HepG2 (cell line): ENCODE data around the gene MT1M. TPM values are rescaled to one million over a fixed set of nuclear protein-coding genes. Genes with fewer than 3 reads are reported as not detected.

Source experiments
- AGO2 ChIP-seq: fragments of 200-400 bp; formaldehyde crosslinking; optimal IDR thresholded peaks from 2 replicates; pipeline ENCODE3; 2017; ENCODE audit warnings: mild to moderate bottlenecking, low read depth, low read length, moderate library complexity
- BRD4 ChIP-seq: sonication (generic); formaldehyde crosslinking; IDR thresholded peaks from 2 replicates; pipeline ENCODE4 v1.4.0; 2020; ENCODE audit warnings: missing genetic modification reagents
- CENPX ChIP-seq: sonication (generic); formaldehyde crosslinking; IDR thresholded peaks from 2 replicates; pipeline ENCODE4 v1.9.0; 2021; ENCODE audit warnings: mild to moderate bottlenecking, missing genetic modification reagents, moderate library complexity
- CHD2 ChIP-seq: IDR thresholded peaks from 2 replicates; pipeline ENCODE4 v1.6.1; 2011; ENCODE audit warnings: low read depth, low read length, improper control_type of control experiment
- CHD4 ChIP-seq: fragments of 200-600 bp; sonication (generic); IDR thresholded peaks from 2 replicates; pipeline ENCODE4 v1.7.0; 2017; ENCODE audit warnings: mild to moderate bottlenecking, low read length, borderline replicate concordance
- ELF1 ChIP-seq: sonication (generic); formaldehyde crosslinking; IDR thresholded peaks from 2 replicates; pipeline ENCODE4 v1.4.0; 2020; ENCODE audit warnings: missing genetic modification reagents
- FLYWCH1 ChIP-seq: sonication (generic); formaldehyde crosslinking; IDR thresholded peaks from 2 replicates; pipeline ENCODE4 v1.8.1; 2023; ENCODE audit warnings: mild to moderate bottlenecking, missing genetic modification reagents
- FOXA3 ChIP-seq: IDR thresholded peaks from 2 replicates; pipeline ENCODE4 v1.6.1; 2016; ENCODE audit warnings: missing genetic modification reagents, missing compliant biosample characterization
- GATAD1 ChIP-seq: IDR thresholded peaks from 2 replicates; pipeline ENCODE4 v1.6.1; 2016; ENCODE audit warnings: missing genetic modification reagents, missing compliant biosample characterization
- HCFC1 ChIP-seq: fragments of 150-350 bp; IDR thresholded peaks from 2 replicates; pipeline ENCODE4 v1.6.1; 2014; ENCODE audit warnings: low read depth, low read length
- ISL2 ChIP-seq: sonication (generic); formaldehyde crosslinking; IDR thresholded peaks from 2 replicates; pipeline ENCODE4 v1.5.0; 2020; ENCODE audit warnings: missing genetic modification reagents
- KLF11 ChIP-seq: IDR thresholded peaks from 2 replicates; pipeline ENCODE4 v1.6.1; 2016; ENCODE audit warnings: missing compliant biosample characterization
- MBNL3 ChIP-seq: fragments of 250-450 bp; sonication (Bioruptor Pico); conservative IDR thresholded peaks from 2 replicates; pipeline ENCODE4 v1.8.0; 2022; ENCODE audit warnings: mild to moderate bottlenecking, inconsistent platforms
- MXI1 ChIP-seq: IDR thresholded peaks from 3 replicates; pipeline ENCODE4 v1.6.1; 2012; ENCODE audit warnings: low read depth, low read length, inconsistent platforms, borderline replicate concordance
- RFXANK ChIP-seq: IDR thresholded peaks from 2 replicates; pipeline ENCODE4 v1.6.1; 2016
- TARDBP ChIP-seq: sonication (generic); formaldehyde crosslinking; IDR thresholded peaks from 2 replicates; pipeline ENCODE4 v1.8.0; 2022; ENCODE audit warnings: mild to moderate bottlenecking, missing genetic modification reagents
- TOPORS ChIP-seq: sonication (generic); formaldehyde crosslinking; IDR thresholded peaks from 2 replicates; pipeline ENCODE4 v1.8.0; 2023; ENCODE audit warnings: mild to moderate bottlenecking, missing genetic modification reagents
- ZMAT3 ChIP-seq: sonication (generic); formaldehyde crosslinking; conservative IDR thresholded peaks from 2 replicates; pipeline ENCODE4 v1.7.0; 2021; ENCODE audit warnings: missing genetic modification reagents
- ZMAT5 ChIP-seq: sonication (generic); formaldehyde crosslinking; IDR thresholded peaks from 2 replicates; pipeline ENCODE4 v1.5.0; 2020; ENCODE audit warnings: mild to moderate bottlenecking, low read depth, missing genetic modification reagents, borderline replicate concordance
- ZNF329 ChIP-seq: sonication (generic); formaldehyde crosslinking; IDR thresholded peaks from 2 replicates; pipeline ENCODE4 v1.9.0; 2021; ENCODE audit warnings: low read depth, mild to moderate bottlenecking, missing genetic modification reagents
- ZNF816 ChIP-seq: sonication (generic); formaldehyde crosslinking; IDR thresholded peaks from 2 replicates; pipeline ENCODE4 v1.8.0; 2022; ENCODE audit warnings: missing genetic modification reagents, mild to moderate bottlenecking, borderline replicate concordance
- ZSCAN20 ChIP-seq: sonication (generic); formaldehyde crosslinking; IDR thresholded peaks from 2 replicates; pipeline ENCODE4 v1.4.0; 2020; ENCODE audit warnings: missing genetic modification reagents, mild to moderate bottlenecking, borderline replicate concordance
- polyA plus RNA-seq, 8 experiments: library from polyadenylated mRNA; depleted of rRNA in 3 of 8; stranded (reverse) in 7 of 8; unstranded in 1 of 8; fragments of >200 nt; fragmentation: Illumina TruSeq in 4 of 8; extraction: Trizol in 4 of 8; gene quantifications; 2 replicates each; pipeline versions ENCODE4 v1.2.1 to v1.2.3, GENCODE V29; 2011 to 2016; ENCODE audit warnings: low read depth in 4 of 8, missing spikeins in 1 of 8, mixed read lengths in 1 of 8; ENCODE audit not compliant: insufficient read depth in 1 of 8
- total RNA-seq, 5 experiments: library from RNA; depleted of rRNA; stranded (reverse); fragments of >200 nt; fragmentation: Illumina TruSeq; extraction: Trizol; gene quantifications; 2 replicates each; pipeline ENCODE4 v1.2.3, GENCODE V29; 2016; ENCODE audit warnings: low read depth in 1 of 5
- TF ChIP-seq, protein P1 (sequence below): sonication (generic); formaldehyde crosslinking; IDR thresholded peaks from 2 replicates; pipeline ENCODE4 v1.4.0; 2020; ENCODE audit warnings: missing genetic modification reagents
- TF ChIP-seq, protein P2 (sequence below): sonication (generic); formaldehyde crosslinking; IDR thresholded peaks from 2 replicates; pipeline ENCODE4 v1.4.0; 2020; ENCODE audit warnings: missing genetic modification reagents
- TF ChIP-seq, protein P3 (sequence below): sonication (generic); formaldehyde crosslinking; conservative IDR thresholded peaks from 2 replicates; pipeline ENCODE4 v1.4.0; 2020; ENCODE audit warnings: mild to moderate bottlenecking, missing genetic modification reagents, moderate library complexity

Gene MT1M
- total and polyA plus RNA-seq, 2 of the 13 experiments (the other 11 are each of a cell fraction or from before 2014, with no cell fraction given): 4.6 TPM; not detected in 1

DNA sequence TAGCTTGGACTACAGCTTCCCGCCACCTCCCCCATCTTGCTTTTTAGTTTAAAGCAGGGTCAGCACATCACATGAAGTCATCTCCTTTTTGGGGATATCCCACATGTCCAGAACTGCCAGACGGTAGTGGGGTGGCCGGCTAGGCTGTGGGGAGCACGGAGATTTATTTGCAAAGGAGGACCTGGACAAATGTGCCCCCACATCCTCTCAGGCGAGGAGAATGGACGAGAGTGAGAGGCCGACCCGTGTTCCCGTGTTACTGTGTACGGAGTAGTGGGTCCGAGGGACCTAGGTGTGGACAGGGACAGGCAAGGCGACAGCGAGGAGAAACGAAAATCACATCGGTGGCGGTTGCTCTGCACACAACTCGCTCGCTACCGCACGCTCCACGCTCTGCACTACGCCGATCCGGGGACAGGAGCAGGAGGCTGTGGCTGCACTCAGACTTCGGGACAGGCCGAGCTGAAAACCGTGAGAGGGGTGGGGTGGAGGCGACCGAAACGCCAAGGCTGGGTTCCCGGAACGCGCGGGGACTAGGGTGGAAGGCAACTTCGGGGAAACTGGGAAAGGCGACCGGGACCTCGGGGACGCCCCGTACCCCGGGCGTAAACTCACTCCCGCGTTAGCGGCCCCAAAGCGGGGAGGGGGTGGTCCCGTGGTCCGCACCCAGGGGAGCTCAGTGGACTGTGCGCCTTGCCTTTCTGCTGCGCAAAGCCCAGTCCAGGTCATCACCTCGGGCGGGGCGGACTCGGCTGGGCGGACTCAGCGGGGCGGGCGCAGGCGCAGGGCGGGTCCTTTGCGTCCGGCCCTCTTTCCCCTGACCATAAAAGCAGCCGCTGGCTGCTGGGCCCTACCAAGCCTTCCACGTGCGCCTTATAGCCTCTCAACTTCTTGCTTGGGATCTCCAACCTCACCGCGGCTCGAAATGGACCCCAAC, 5.6 kb downstream of the MT1M start, which contains the start of gene MT1A (continued):
- no peak for TF ChIP-seq KLF11
- no peak for TF ChIP-seq CHD4
- no peak for TF ChIP-seq BRD4 (CRISPR knock-in tag)
- TF ChIP-seq TOPORS (CRISPR knock-in tag): no peak
- TF ChIP-seq GATAD1 (CRISPR knock-in tag): no peak
- no peak for TF ChIP-seq RFXANK
- TF ChIP-seq HCFC1: no peak
- TF ChIP-seq, protein P1, sequence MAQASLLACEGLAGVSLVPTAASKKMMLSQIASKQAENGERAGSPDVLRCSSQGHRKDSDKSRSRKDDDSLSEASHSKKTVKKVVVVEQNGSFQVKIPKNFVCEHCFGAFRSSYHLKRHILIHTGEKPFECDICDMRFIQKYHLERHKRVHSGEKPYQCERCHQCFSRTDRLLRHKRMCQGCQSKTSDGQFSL (CRISPR knock-in tag): no peak
- TF ChIP-seq ZNF816 (CRISPR knock-in tag): no peak
- TF ChIP-seq TARDBP (CRISPR knock-in tag): peak; percentile 30; the same call in 1 of the 2 replicates
- no peak; the same call in 1 of the 2 replicates for TF ChIP-seq FOXA3 (CRISPR knock-in tag)
- TF ChIP-seq ISL2 (CRISPR knock-in tag): no peak
- TF ChIP-seq, protein P2, sequence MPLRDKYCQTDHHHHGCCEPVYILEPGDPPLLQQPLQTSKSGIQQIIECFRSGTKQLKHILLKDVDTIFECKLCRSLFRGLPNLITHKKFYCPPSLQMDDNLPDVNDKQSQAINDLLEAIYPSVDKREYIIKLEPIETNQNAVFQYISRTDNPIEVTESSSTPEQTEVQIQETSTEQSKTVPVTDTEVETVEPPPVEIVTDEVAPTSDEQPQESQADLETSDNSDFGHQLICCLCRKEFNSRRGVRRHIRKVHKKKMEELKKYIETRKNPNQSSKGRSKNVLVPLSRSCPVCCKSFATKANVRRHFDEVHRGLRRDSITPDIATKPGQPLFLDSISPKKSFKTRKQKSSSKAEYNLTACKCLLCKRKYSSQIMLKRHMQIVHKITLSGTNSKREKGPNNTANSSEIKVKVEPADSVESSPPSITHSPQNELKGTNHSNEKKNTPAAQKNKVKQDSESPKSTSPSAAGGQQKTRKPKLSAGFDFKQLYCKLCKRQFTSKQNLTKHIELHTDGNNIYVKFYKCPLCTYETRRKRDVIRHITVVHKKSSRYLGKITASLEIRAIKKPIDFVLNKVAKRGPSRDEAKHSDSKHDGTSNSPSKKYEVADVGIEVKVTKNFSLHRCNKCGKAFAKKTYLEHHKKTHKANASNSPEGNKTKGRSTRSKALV: peak; percentile 98
- no peak for TF ChIP-seq ZSCAN20 (CRISPR knock-in tag)
- TF ChIP-seq MBNL3 (CRISPR knock-in tag): no peak
- 0 out of 2 replicates have a peak, but pooled peaks have one; percentile 15 for TF ChIP-seq ZNF329 (CRISPR knock-in tag)
- no peak for TF ChIP-seq MXI1
- TF ChIP-seq CHD2: no peak
- peak; percentile 53; the same call in 1 of the 2 replicates for TF ChIP-seq ZMAT3 (CRISPR knock-in tag)
- no peak for TF ChIP-seq CENPX (CRISPR knock-in tag)
- TF ChIP-seq ZMAT5 (CRISPR knock-in tag): no peak
- TF ChIP-seq FLYWCH1 (CRISPR knock-in tag): no peak
- TF ChIP-seq AGO2: no peak
- TF ChIP-seq, protein P3, sequence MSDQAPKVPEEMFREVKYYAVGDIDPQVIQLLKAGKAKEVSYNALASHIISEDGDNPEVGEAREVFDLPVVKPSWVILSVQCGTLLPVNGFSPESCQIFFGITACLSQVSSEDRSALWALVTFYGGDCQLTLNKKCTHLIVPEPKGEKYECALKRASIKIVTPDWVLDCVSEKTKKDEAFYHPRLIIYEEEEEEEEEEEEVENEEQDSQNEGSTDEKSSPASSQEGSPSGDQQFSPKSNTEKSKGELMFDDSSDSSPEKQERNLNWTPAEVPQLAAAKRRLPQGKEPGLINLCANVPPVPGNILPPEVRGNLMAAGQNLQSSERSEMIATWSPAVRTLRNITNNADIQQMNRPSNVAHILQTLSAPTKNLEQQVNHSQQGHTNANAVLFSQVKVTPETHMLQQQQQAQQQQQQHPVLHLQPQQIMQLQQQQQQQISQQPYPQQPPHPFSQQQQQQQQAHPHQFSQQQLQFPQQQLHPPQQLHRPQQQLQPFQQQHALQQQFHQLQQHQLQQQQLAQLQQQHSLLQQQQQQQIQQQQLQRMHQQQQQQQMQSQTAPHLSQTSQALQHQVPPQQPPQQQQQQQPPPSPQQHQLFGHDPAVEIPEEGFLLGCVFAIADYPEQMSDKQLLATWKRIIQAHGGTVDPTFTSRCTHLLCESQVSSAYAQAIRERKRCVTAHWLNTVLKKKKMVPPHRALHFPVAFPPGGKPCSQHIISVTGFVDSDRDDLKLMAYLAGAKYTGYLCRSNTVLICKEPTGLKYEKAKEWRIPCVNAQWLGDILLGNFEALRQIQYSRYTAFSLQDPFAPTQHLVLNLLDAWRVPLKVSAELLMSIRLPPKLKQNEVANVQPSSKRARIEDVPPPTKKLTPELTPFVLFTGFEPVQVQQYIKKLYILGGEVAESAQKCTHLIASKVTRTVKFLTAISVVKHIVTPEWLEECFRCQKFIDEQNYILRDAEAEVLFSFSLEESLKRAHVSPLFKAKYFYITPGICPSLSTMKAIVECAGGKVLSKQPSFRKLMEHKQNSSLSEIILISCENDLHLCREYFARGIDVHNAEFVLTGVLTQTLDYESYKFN (CRISPR knock-in tag): peak; percentile 37; the same call in 1 of the 2 replicates
- TF ChIP-seq ELF1 (CRISPR knock-in tag): no peak
